Nucleus accumbens (tissue), 56 donors: Measurements from ENCODE around the gene SYT11.

Source experiments
- DNase-seq, 56 donors: peaks; one replicate each; lab custom pipeline; 2025; lab: John Stamatoyannopoulos, UW

SYT11 gene

GRCh38 chr1:155859881-155860871 lies 809 bp downstream of the SYT11 start:
- DNase-seq: peak; percentile 74 to 98 (median 93)

GRCh38 chr1:155860970-155861510 lies 1.7 kb downstream of the SYT11 start:
- no peak for DNase-seq

- no peak for DNase-seq
These were observed 2.5 kb downstream of the SYT11 start for GRCh38 chr1:155861896-155862295.

- DNase-seq: no peak
These were observed 5.0 kb downstream of the SYT11 start for GRCh38 chr1:155864393-155864792.

GRCh38 chr1:155867766-155868165 lies 8.4 kb downstream of the SYT11 start:
- no peak for DNase-seq

- peak; percentile 40 to 96 (median 87) for DNase-seq
These were observed 12.0 kb downstream of the SYT11 start for GRCh38 chr1:155871390-155871789.

- peak in 53 of 56 donors; percentile 14 to 89 (median 57) for DNase-seq
These were observed 13.2 kb downstream of the SYT11 start for GRCh38 chr1:155872527-155872926.

GRCh38 chr1:155873860-155874259 lies 14.5 kb downstream of the SYT11 start:
- DNase-seq: peak in 3 of 56 donors; percentile 4 to 48 (median 19)

GRCh38 chr1:155877945-155878344 lies 18.6 kb downstream of the SYT11 start:
- DNase-seq: no peak

GRCh38 chr1:155880251-155880650 lies 20.9 kb downstream of the SYT11 start:
- DNase-seq: peak in 1 of 56 donors; percentile 5

GRCh38 chr1:155880950-155881349 lies 21.6 kb downstream of the SYT11 start:
- DNase-seq: no peak

GRCh38 chr1:155882235-155882634 lies 22.9 kb downstream of the SYT11 start:
- DNase-seq: no peak

GRCh38 chr1:155882766-155883165 lies 23.4 kb downstream of the SYT11 start:
- no peak for DNase-seq

GRCh38 chr1:155884031-155884960 lies 24.9 kb downstream of the SYT11 start:
- no peak for DNase-seq

GRCh38 chr1:155884982-155885381 lies 25.6 kb downstream of the SYT11 start:
- DNase-seq: no peak

GRCh38 chr1:155888481-155888880 lies 29.1 kb downstream of the SYT11 start:
- DNase-seq: no peak

GRCh38 chr1:155889566-155889965 lies 30.2 kb downstream of the SYT11 start:
- DNase-seq: no peak

- DNase-seq: no peak
These were observed 30.9 kb downstream of the SYT11 start for GRCh38 chr1:155890251-155890650.

GRCh38 chr1:155892796-155893195 lies 33.4 kb downstream of the SYT11 start:
- no peak for DNase-seq

GRCh38 chr1:155893389-155894142 lies 34.2 kb downstream of the SYT11 start:
- DNase-seq: peak in 1 of 56 donors; percentile 14
